Karpas-422 (cell line): ENCODE data around the gene R3HDM2. TPM values are rescaled to one million over a fixed set of nuclear protein-coding genes. Genes with fewer than 3 reads are reported as not detected.

Experiments used
- DNase-seq: peaks from one replicate; pipeline ENCODE4 v3.0.0-alpha.2; 2015
- H2AFZ ChIP-seq: fragments of 200-600 bp; sonication (generic); 2 replicates; pipeline ENCODE4 v1.6.1; 2014; ENCODE audit warnings: antibody characterized with exemption, low read length, mixed read lengths
- H3K27ac ChIP-seq: fragments of 200-600 bp; sonication (generic); 2 replicates; pipeline ENCODE4 v1.5.1; 2014; ENCODE audit warnings: mild to moderate bottlenecking, low read length, moderate library complexity
- H3K27me3 ChIP-seq: fragments of 200-600 bp; sonication (generic); 2 replicates; pipeline ENCODE4 v1.6.1; 2014; ENCODE audit warnings: low read length, mixed read lengths
- H3K36me3 ChIP-seq: fragments of 200-600 bp; sonication (generic); 2 replicates; pipeline ENCODE4 v1.6.1; 2014; ENCODE audit warnings: low read length, mixed read lengths; ENCODE audit not compliant: insufficient read depth
- H3K4me1 ChIP-seq: fragments of 200-600 bp; sonication (generic); 2 replicates; pipeline ENCODE4 v1.6.1; 2014; ENCODE audit warnings: mild to moderate bottlenecking, low read length, mixed read lengths
- H3K4me2 ChIP-seq: fragments of 200-600 bp; sonication (generic); 2 replicates; pipeline ENCODE4 v1.6.1; 2014; ENCODE audit warnings: low read length, low read depth, mild to moderate bottlenecking; ENCODE audit not compliant: poor library complexity, severe bottlenecking
- H3K4me3 ChIP-seq: fragments of 200-600 bp; sonication (generic); 2 replicates; pipeline ENCODE4 v1.5.1; 2014; ENCODE audit warnings: mild to moderate bottlenecking, antibody characterized with exemption, low read length, mixed read lengths
- H3K79me2 ChIP-seq: fragments of 200-600 bp; sonication (generic); 2 replicates; pipeline ENCODE4 v1.6.1; 2014; ENCODE audit warnings: mild to moderate bottlenecking, low read length, mixed read lengths
- H3K9ac ChIP-seq: fragments of 200-600 bp; sonication (generic); 2 replicates; pipeline ENCODE4 v1.6.0; 2014; ENCODE audit warnings: low read length
- H3K9me2 ChIP-seq: fragments of 200-600 bp; sonication (generic), shearing (Covaris generic); replicated peaks from 2 replicates; pipeline ENCODE4 v1.6.0; 2014; ENCODE audit warnings: mild to moderate bottlenecking, low read length, moderate library complexity; ENCODE audit not compliant: insufficient read depth
- H3K9me3 ChIP-seq: fragments of 300-700, 200-600 bp; sonication (generic); 2 replicates; pipeline ENCODE4 v1.6.1; 2014; ENCODE audit warnings: low read length, mixed read lengths
- H4K20me1 ChIP-seq: fragments of 200-600 bp; sonication (generic); 2 replicates; pipeline ENCODE4 v1.6.1; 2014; ENCODE audit warnings: mild to moderate bottlenecking, antibody characterized with exemption, low read length, low read depth; ENCODE audit not compliant: insufficient read depth
- total RNA-seq: library from RNA; depleted of rRNA; stranded (reverse); fragments of >200 nt; shearing (Covaris generic); gene quantifications from 2 replicates; pipeline ENCODE4 v1.2.3, GENCODE V29; 2014; ENCODE audit warnings: low replicate concordance

Gene R3HDM2
- total RNA-seq, 1 experiment from 2014 or later = 39.0 TPM

DNA sequence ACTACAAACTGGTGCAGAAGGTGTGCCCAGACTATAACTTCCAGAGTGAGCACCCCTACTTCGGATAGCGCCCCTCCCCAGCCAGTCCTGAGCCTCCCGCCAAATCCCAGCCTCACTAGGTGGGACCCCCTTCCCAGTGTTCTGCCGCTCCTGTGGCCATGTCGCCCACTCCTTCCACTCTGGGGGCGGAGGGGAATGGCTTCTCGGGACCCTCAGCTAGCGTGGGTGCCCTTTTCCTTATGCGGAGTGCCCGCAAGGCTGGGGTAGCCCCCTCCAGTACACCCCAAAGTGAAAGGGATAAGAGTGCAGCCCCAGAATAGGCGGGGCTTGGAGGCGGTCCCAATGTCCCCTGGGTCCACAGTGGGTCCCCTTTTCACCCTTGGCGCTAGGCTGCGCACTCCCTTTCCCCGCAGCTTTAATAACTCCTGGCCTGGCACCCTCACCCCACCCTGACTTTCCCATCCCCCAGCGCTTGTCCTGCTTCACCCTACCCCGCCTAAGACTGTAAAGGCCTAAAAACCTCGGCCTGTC, 205.1 kb downstream of the R3HDM2 start:
- H2AFZ ChIP-seq = no peak overlapping the region
- DNase-seq = peak; percentile 84
- peak overlapping the region; percentile 65 for H3K4me3 ChIP-seq
- H3K9ac ChIP-seq = peak overlapping the region; percentile 78
- H3K4me2 ChIP-seq = peak overlapping the region; percentile 65
- no peaks in the 10 kb centered on the region for H3K9me3 ChIP-seq
- peaks cover 12% of the 10 kb centered on the region for H3K79me2 ChIP-seq
- H3K27ac ChIP-seq = peak overlapping the region; percentile 91
- H3K9me2 ChIP-seq = no peaks in the 10 kb centered on the region
- no peaks in the 10 kb centered on the region; the same call in 1 of the 2 replicates for H3K27me3 ChIP-seq
- peaks cover 50% of the 10 kb centered on the region for H3K4me1 ChIP-seq
- H4K20me1 ChIP-seq = peaks cover 2% of the 10 kb centered on the region
- peaks cover 2% of the 10 kb centered on the region; the same call in 1 of the 2 replicates for H3K36me3 ChIP-seq

DNA sequence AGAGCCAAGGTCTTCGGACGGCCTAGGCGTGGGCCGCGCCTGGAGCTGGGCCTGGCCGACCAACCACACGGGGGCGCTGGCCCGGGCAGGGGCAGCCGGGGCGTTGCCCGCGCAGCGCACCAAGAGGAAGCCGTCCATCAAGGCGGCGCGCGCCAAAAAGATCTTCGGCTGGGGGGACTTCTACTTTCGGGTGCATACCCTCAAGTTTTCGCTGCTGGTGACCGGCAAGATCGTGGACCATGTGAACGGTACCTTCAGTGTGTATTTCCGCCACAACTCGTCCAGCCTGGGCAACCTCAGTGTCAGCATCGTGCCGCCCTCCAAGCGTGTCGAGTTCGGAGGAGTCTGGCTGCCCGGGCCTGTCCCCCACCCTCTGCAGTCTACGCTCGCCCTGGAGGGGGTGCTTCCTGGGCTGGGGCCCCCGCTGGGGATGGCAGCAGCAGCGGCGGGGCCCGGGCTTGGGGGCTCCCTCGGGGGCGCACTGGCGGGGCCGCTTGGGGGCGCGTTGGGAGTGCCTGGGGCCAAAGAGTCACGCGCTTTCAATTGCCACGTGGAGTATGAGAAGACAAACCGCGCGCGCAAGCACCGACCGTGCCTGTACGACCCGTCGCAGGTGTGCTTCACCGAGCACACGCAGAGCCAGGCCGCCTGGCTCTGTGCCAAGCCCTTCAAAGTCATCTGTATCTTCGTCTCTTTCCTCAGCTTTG, 205.7 kb downstream of the R3HDM2 start:
- H3K27me3 ChIP-seq = no peaks in the 10 kb centered on the region; the same call in 1 of the 2 replicates

DNA sequence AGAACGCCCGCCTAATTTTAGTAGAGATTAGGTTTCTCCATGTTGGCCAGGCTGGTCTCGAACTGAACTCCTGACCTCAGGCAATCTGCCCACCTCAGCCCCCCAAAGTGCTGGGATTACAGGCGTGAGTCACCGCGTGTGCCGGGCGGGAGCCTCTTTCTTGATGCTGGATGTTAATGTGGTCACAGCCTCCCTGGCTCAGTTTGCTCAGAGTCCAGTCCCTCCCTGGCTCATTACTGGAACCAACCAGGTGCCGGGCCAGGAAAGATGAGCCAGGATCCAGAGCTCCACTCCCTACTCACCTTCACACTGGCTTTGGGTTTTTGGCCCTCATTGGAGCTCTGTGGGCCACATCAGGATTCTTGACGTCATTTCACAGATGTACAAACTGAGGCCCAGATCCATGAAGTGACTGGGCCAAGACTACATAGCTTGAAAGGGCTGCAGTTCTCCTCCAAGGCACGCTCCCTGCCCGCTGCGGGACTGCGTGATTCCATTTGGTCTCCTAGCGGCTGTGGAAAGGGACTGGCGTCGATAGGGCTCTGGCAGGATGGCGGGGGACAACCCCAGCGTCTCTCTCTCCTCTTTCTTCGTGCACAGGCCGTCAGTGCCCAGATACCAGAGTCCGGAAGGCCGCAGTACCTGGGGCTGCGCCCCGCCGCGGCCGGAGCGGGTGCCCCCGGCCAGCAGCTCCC, 206.4 kb downstream of the R3HDM2 start:
- no peaks in the 10 kb centered on the region for H4K20me1 ChIP-seq
- DNase-seq = no peak
- H3K9me2 ChIP-seq = no peaks in the 10 kb centered on the region
- no peak overlapping the region for H3K4me3 ChIP-seq
- no peak overlapping the region for H3K27ac ChIP-seq
- no peaks in the 10 kb centered on the region; the same call in 1 of the 2 replicates for H3K27me3 ChIP-seq
- H3K4me1 ChIP-seq = peaks cover 45% of the 10 kb centered on the region
- no peak overlapping the region for H3K4me2 ChIP-seq
- no peaks in the 10 kb centered on the region for H3K79me2 ChIP-seq
- H3K9ac ChIP-seq = no peak overlapping the region
- no peaks in the 10 kb centered on the region for H3K36me3 ChIP-seq
- H2AFZ ChIP-seq = no peak overlapping the region
- no peaks in the 10 kb centered on the region for H3K9me3 ChIP-seq

More for the DNA sequence above, 205.7 kb downstream of the R3HDM2 start:
- Histone ChIP-seq H3K36me3 (no peaks in the 10 kb centered on the region; the same call in 1 of the 2 replicates), H4K20me1 (no peaks in the 10 kb centered on the region), H3K9me3 (no peaks in the 10 kb centered on the region), H3K9me2 (no peaks in the 10 kb centered on the region), H3K4me3 (peak overlapping the region; percentile 65; the same call in 1 of the 2 replicates), H3K79me2 (peaks cover 6% of the 10 kb centered on the region), H3K4me1 (peaks cover 45% of the 10 kb centered on the region), H3K9ac (peak overlapping the region; percentile 78), H3K4me2 (peak overlapping the region; percentile 65), H2AFZ (peak overlapping the region; percentile 73; the same call in 1 of the 2 replicates), H3K27ac (peak overlapping the region; percentile 91)
- peak; percentile 93 for DNase-seq

GRCh38 chr12:57223191-57224165, 207.4 kb downstream of the R3HDM2 start:
- Histone ChIP-seq H3K9ac (no peak overlapping the region), H3K4me1 (peaks cover 39% of the 10 kb centered on the region), H3K9me3 (no peaks in the 10 kb centered on the region), H4K20me1 (peaks cover 1% of the 10 kb centered on the region; the same call in 1 of the 2 replicates), H3K4me2 (no peak overlapping the region), H3K79me2 (no peaks in the 10 kb centered on the region), H3K4me3 (no peak overlapping the region), H3K27me3 (no peaks in the 10 kb centered on the region; the same call in 1 of the 2 replicates), H3K27ac (no peak overlapping the region), H2AFZ (no peak overlapping the region), H3K36me3 (no peaks in the 10 kb centered on the region), H3K9me2 (no peaks in the 10 kb centered on the region)
- DNase-seq = no peak

DNA sequence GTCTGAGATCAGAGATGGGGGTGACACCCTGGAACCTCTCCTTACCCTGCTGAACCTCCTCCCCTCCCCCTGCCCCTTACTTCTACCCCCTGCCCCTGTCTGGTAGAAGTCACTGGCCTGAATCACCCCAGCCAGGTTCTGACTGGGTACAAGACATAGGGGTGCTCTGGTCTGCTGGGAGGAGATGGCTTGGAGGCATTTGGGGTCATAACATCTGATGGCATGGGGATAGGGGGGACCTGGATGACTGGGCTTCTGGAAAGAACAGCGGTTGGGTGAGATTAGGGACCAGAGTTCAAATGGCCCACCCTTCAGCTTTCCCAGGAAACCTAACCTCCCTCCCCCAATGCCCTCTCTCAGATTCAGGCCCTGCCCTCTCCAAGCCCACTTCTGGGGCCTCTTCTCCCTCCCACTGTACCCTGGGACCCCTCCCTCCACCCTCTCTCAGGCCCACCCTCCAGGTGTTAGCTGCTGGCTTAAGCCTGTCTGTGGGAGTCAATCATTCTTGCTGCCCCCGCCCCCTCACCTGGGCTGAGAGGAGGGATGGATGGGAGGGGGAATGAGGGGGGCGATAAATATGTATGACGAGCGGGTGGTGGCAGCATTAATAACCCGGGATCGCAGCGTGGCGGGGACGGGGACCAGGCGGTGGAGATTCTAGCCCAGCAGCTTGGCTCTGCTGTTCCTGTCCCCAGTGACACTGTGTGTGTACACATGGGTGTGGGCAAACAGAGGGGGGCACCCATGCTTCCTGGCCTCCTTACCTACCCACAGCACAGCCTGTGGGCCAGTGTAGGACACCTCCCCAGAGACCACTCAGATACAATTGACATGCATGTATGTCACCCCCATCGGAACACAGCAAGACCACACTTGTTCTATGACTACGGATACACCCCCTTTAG, 208.3 kb downstream of the R3HDM2 start:
- no peaks in the 10 kb centered on the region for H3K9me3 ChIP-seq
- H3K27ac ChIP-seq = no peak overlapping the region
- H2AFZ ChIP-seq = no peak overlapping the region
- H4K20me1 ChIP-seq = peaks cover 5% of the 10 kb centered on the region; the same call in 1 of the 2 replicates
- H3K79me2 ChIP-seq = no peaks in the 10 kb centered on the region
- H3K4me3 ChIP-seq = no peak overlapping the region
- H3K9me2 ChIP-seq = no peaks in the 10 kb centered on the region
- H3K36me3 ChIP-seq = no peaks in the 10 kb centered on the region
- no peak overlapping the region for H3K4me2 ChIP-seq
- DNase-seq = no peak
- no peaks in the 10 kb centered on the region; the same call in 1 of the 2 replicates for H3K27me3 ChIP-seq
- H3K4me1 ChIP-seq = peaks cover 43% of the 10 kb centered on the region
- no peak overlapping the region for H3K9ac ChIP-seq

DNA sequence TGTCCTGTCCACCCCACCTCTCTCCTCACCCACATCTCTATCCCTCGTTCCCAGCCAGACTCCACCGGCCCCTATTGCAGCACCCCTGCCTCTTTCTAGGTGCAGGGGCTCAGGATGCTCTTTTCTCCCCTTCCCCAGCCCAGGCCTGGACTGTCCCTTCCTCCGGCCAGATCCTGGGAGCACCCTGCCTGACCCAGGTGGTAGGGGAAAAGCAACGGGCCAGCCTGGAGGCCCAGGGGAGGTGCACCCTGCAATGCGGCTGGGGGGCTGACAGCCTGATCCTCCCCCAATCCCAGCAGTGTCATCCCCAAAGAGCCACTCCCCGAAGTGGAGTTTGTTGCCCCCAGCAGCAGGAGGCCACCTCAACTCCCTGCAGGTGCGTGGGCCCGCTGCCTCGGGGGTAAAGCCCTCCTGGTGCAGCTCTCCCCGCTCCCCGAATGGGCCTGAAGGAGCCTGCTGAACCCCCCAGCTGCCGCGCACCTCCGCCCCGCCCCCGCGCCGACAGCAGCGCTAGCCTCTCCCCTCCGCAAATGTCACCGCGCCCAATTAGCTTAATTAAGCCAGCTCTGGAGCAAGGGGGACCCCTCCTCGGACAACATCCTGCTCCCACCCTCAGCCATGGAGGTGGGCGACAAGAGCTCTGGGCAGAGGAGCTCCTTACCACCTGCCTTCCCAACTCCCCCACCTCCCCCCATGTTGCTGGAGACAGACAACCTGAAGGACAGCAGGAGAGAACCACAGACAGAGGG, 209.5 kb downstream of the R3HDM2 start:
- DNase-seq = no peak
- Histone ChIP-seq H3K27ac (no peak overlapping the region), H3K9me2 (no peaks in the 10 kb centered on the region), H3K9ac (no peak overlapping the region), H3K9me3 (no peaks in the 10 kb centered on the region), H3K4me1 (peaks cover 41% of the 10 kb centered on the region), H3K27me3 (no peaks in the 10 kb centered on the region; the same call in 1 of the 2 replicates), H3K4me2 (no peak overlapping the region), H4K20me1 (peaks cover 5% of the 10 kb centered on the region; the same call in 1 of the 2 replicates), H2AFZ (no peak overlapping the region), H3K79me2 (no peaks in the 10 kb centered on the region), H3K36me3 (no peaks in the 10 kb centered on the region), H3K4me3 (no peak overlapping the region)
